Stimulated activated CD8-positive, alpha-beta memory T cell treated with anti-CD3 and anti-CD28 coated beads, Interleukin-15, amount 100 ng/mL, for 48 hours (primary cell): ENCODE results near the gene LCN10.
"Not testable (repeated sequence)": the region's sequence is repeated elsewhere in the genome, so short reads cannot be mapped to it uniquely, and the experiment has no call there.

Source experiments
- DNase-seq, 2 donors: peaks; one replicate each; pipeline ENCODE4 v3.0.0-alpha.2; 2020; ENCODE audit warnings: low read depth in 2 of 2

LCN10 gene

GRCh38 chr9:136720251-136720897 is 22.4 kb downstream of the LCN10 start:
- DNase-seq: no peak

- DNase-seq: no peak
Measured at GRCh38 chr9:136719195-136719880, 23.4 kb downstream of the LCN10 start.

DNA sequence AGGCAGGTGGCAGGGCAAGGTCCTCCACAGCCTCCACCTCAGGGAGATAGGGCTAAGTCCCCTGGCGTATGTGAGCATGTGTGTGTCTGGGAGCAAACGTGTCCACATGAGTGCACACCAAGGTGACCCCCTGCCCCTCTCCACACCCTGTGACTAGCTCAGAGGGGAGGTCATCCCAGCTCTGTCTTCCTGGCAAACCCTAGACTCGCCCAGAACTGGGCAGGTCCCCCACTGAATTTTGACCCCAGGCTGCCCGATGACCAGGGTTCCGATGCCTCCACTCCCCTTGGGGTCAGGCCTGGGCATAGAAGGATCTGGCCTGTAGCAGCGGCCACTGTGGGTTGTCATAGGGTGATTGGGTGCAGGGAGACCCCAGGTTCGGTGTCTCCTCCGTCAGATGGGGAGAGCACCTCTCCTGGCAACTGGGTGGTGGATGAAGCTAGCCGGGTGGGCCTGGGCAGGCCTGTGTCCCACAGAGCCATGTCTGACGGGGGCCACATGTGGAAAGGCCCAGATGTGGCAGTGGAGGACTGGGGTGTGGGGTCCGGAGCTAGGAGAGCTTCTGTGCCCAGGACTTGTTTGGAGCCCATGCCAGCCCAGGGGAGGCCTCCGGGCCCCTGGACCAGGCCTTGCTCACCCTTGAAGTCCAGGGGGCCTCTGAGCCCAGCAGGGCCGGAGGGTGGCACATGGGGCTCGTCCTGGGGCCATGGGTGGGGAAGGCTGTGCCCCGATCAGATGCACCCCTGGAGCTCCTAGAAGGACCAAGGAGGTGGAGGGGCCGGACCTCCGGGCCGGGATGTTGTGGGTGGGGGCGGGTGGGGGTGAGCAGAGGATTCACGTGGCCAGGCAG is 24.2 kb downstream of the LCN10 start:
- DNase-seq: no peak

DNA sequence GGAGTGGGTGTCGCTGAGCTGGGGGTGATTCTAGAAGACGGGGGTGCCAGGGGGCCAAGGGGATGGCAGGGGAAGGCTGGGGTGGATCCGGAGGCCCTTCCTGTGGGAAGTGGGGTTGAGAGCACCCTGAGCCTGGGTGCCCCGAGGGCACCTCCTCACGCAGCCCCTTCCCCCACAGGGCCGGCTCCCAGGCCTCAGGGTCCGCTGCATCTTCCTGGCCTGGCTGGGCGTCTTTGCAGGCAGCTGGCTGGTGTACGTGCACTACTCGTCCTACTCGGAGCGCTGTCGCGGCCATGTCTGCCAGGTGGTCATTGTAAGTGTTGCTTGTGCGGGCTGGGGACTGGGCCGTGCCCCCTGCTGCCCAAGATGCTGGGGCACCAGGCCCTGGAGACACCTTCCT is 25.3 kb downstream of the LCN10 start:
- DNase-seq: no peak

- DNase-seq: no peak
Measured at GRCh38 chr9:136714893-136715274, 27.9 kb downstream of the LCN10 start.

DNA sequence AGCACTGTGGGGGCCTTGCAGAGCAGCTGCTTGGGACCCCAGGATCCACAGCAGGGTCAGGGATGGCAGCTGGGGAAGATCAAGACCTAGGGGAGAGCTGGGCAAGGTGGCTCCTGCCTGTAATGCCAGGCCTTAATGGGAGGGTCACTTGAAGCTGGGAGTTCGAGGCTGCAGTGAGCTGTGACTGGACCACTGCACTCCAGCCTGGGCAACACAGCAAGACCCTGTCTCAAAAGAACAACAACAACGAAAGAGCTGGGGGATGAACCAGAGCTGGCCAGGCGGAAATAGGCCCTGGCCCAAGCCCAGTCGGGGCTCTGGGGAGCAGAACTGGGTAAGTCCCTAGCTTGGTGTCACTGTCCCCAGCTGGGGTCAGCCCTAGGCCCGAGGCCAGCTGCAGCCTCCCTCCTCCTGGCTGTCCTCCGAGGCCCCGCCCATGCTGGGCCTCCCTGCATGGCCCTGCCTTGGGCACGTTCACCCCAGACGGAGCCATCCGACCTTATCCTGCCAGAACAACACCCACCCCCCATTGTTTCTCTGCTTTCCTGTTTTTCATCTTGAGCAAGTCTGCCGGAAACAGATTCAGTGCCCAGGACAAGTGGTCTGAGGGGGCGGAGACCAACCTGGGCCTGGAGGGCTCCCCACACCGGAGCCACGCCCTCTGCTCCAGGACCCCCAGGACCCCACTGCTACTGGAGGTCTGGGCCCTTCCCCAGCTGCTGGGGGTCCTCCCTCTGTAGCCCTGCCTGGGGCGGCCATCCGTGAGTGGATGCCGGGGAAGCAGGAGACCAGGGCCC is 28.4 kb downstream of the LCN10 start:
- DNase-seq: no peak

DNA sequence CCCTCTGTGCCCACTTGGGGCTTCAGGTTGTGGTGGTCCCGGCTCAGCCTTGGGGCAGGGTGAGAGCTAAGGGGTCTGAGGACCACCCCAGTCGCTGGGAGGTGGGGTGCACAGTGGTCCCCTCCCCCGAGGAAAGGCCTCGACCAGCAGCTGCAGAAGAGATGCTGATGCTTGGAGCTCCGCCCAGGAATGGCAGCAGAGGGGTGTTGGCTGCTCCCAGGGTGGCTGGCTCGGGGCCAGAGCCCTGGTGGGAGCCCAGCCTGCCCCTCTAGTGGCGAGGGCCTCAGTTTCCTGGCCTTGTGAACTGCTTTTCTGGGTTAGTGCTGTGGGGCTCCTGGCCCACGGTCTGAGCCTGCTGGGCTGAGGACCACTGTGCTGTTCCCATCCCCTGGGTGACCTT is 29.2 kb downstream of the LCN10 start:
- DNase-seq: no peak

DNA sequence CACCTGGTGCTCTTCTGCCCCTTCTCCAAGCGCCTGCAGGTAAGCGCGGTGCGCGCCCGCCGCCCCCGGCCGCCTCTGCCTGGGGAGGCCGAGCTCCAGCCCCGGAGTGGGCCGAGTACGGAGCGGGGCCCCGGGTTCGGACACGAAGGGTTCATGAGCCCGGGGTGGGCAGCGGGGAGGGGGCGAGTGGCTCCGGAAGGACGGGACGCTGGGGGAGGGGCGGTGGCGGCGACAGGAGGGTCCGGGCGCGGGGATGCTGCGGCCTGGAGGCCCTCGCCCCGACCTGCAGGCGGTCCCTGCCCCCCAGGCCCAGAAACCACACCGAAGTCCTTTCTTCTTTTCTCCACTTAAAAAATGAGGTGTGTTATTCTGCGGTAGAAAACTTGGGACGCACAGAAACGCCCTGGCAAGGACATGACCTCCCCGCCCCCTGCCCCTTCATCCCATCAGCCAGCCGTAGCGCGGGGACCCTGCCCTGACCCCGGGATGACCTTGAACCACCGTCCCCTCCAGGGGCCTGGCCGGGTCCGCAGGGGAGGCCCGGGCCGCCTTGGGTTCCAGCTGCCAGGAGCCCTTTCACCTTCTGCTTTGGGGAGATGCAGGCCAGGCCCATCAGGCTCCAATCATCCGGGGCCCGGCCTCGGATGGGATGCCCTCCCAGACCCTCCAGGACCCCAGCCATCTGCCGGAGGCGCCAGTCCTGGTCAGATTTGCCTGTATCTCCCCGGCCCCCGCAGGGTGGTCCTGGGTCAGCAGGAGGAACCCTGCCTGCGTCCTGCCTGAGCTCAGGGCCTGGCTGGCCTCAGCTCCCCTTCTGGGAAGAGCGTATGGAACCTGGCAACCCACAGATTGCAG is 29.8 kb downstream of the LCN10 start:
- no peak for DNase-seq

DNA sequence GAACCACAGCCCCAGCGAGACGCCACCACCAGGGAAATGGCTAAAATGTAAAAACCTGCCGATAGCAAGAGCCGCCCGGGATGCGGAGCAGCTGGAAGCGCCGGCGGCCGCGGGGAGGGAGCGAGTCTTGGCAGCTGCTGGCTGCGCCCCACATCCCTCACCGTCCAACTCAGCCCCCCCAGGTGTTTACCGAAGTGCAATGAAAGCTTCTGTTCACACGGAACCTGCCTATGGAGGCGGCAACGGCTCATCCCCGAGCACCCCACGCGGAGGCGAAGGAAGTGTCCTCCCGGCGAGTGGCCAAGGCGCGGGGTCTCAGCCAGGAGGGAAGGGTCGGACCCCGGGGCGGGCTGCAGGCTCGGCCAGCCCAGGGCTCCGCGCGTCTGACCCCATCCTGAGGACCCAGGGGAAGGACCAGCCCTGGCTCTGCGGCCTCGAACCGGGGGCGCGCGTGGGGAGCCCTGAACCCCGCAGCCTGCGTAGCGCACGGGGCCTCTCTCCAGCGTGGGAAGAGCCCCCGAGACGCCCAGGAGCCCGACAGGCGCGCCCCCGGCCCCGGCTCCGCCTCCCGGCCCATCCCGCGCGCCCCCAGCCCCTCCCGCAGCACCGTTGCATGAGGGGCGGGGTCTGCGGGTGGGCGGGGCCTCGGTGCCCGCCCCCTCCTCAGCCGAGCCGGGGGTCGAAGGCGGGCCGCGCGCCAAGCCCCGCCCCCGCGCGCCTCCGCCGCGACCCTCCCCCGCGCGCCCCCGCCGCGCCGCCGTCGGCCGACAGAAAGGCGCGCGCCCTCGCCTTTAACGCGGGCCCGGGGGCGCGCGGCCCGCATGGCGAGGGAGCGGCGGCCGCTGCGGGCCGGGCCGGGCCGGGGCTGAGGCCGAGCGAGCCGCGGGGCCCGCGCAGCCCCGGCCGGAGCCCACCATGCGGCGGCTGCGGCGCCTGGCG is 30.7 kb downstream of the LCN10 start, which contains the start of gene DIPK1B:
Gene DIPK1B, plus strand, starts transcription at position 822 of the 939 bp plus-strand sequence. Its CDS starts 94 bp downstream, at position 916.
- DNase-seq: no peak

GRCh38 chr9:136711219-136711648 is 31.5 kb downstream of the LCN10 start:
- DNase-seq: not testable (repeated sequence)

DNA sequence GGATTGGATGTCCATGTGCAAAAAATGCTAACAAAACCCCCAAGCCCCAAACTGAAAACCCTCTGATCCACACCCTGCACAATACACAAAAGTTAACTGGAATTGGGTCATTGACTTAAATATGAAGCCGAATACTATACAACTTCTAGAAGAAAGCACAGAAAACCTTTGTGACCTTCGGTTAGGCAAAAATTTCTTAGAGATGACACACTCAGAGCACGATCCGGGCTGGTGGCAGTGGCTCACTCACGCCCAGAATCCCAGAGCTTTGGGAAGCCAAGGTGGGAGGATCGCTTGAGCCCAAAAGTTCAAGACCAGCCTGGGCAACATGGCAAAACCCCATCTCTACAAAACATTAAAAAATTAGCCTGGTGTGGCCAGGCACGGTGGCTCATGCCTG is 32.2 kb downstream of the LCN10 start:
- no peak for DNase-seq

DNA sequence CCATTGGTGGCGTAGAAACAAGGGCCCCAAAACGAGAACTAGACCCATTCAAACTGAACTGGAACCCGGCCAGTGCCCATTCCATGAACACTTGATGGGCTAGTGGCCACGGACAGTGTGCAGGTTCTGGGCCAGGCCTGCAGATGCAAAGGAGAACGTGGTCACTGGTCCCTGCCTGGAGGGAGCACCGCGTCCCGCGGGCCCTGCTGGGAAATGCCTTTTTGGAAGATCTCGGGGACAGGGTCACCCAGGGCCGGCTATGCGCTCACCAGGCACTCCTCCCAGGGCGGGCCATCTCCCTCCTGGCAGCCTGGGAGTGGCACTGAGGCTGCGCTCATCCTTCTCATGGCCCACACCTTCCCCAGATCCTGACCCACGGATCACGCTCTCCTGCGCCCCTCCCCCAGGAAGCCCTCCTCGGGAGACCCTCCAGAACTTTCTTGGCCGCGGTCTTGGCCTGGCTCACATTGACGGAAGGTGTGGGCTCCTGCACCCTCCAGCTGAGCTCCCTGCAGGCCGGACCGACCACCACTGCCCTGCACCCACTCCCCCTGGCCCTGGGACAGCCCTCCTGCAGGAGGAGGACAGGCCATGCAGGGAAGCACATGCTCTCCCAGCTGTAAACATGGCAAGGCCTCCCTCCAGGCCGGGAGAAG is 33.2 kb downstream of the LCN10 start:
- DNase-seq: no peak

DNA sequence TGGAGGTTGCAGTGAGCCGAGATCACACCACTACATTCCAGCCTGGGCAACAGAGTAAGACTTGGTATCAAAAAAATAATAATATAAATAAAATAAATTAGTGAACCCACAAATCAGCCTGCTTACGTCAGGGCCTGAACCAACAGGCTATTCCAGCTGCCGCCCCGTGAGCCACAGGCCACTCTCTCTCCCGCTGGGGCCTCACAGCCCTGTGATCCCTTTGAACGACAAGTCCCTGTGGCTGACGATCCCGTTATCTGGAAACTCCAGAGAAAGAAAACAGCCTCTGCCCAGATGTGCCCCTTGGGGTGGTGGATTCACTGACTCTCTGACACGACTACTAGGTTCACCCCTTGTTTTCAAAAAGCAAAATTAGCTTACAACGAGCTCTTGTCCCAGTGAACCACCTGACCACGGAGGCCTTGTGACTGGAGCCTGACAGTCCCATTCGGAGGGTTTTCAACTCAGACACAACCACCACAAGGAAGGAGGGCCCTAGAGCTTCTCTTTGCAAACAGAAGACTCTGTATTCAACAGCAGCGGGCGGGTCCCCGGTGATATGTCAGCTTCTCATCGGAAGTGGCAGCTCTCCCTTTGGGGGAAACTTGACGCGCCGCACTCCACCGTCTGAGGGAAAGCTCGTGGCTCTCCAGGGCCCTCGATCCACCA is 34.8 kb downstream of the LCN10 start:
- DNase-seq: no peak

GRCh38 chr9:136707011-136707410 is 35.7 kb downstream of the LCN10 start:
- DNase-seq: no peak

GRCh38 chr9:136705564-136705963 is 37.2 kb downstream of the LCN10 start:
- no peak for DNase-seq

DNA sequence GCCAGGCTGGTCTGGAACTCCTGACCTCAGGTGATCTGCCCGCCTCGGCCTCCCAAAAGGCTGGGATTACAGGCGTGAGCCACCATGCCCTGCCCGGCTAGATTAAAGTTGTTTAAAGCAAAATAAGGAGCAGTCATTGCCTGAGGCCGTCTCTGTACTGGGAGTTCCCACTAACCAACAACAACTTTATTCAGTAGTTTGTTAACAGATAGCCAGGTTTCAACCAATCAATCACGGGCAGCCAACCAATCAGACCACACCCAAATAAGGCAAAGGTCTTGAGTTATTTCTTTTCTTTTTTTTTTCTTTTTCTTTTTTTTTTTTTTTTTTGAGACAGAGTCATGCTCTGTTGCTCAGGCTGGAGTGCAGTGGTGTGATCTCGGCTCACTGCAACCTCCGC is 38.0 kb downstream of the LCN10 start:
- not testable (repeated sequence) for DNase-seq

GRCh38 chr9:136703276-136703860 is 39.4 kb downstream of the LCN10 start:
- no peak for DNase-seq

DNA sequence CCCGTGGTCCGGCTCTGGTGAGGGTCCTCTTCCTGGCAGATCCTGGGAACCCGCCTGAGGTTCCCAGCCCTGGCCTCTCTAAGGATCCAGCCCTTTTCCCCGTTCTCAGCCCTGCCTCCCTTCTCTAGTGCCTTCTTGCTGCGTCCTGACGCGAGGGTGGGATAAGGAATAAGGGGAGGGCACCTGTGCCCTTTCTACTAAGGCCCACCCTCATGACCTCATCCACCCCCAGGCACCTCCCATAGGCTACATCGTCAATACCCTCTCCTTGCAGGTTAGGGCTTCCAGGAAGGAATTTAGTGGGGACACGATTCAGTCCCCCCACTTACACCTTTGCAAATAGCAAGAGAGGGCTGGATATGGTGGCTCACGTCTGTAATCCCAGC is 41.1 kb downstream of the LCN10 start:
- DNase-seq: no peak
